ENCODE measurements around the gene GOSR1.

GRCh38 chr17:30429155-30429554 lies 48.1 kb upstream of the GOSR1 start:
- TF ChIP-seq CTCF (IDR thresholded peaks at IDR 0.05; ENCODE audit: extremely low read depth in 1 of 2, insufficient read depth in 1 of 2, low read depth in 1 of 2, low read length in 2 of 2) (no peak), POLR2A (IDR thresholded peaks at IDR 0.05; ENCODE audit: low read depth, low read length) (no peak), EZH2 (IDR thresholded peaks at IDR 0.05; ENCODE audit: borderline replicate concordance, low read depth, low read length, severe bottlenecking) (no peak), FOS (IDR thresholded peaks at IDR 0.05; ENCODE audit: borderline replicate concordance, insufficient read depth, low read length) (no peak), MYC (IDR thresholded peaks at IDR 0.05; ENCODE audit: low read depth, low read length) (no peak), POLR2AphosphoS5 (IDR thresholded peaks at IDR 0.05; ENCODE audit: insufficient read depth, low read depth, low read length) (no peak), MAX (IDR thresholded peaks at IDR 0.05; ENCODE audit: insufficient read depth, insufficient read length) (no peak)
